CD4-positive, alpha-beta T cell treated with Interleukin-17A for 4 hours (primary cell): ENCODE data around the gene THAP11.
A peak's percentile ranks its signal among the peaks of the same experiment; 100 is the strongest.
"Not testable (repeated sequence)": the region's sequence is repeated elsewhere in the genome, so short reads cannot be mapped to it uniquely, and the experiment has no call there.

ENCODE experiments used
- DNase-seq: peaks from one replicate; pipeline ENCODE4 v3.0.0-alpha.2; 2020; ENCODE audit warnings: mixed read lengths

The THAP11 gene

DNA sequence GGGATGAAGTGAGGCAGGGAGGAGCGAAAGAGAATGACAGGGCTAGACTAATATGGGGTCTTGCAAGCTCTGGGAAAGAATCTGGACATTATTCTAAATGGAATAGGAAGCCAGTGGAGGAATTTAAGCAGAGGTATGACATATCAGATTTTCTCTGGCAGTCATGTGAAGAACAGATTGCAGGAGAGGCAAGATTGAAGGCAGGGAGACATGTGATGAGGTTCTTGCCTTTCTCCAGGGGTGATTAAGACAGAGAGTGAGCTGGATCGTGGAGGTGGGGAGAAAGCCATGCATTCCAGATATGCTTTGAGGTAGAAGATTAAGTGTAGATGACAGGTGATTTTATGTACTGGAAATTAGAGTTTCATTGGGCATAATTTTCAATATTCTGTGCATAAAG lies 4.3 kb upstream of the THAP11 start:
- no peak for DNase-seq

DNA sequence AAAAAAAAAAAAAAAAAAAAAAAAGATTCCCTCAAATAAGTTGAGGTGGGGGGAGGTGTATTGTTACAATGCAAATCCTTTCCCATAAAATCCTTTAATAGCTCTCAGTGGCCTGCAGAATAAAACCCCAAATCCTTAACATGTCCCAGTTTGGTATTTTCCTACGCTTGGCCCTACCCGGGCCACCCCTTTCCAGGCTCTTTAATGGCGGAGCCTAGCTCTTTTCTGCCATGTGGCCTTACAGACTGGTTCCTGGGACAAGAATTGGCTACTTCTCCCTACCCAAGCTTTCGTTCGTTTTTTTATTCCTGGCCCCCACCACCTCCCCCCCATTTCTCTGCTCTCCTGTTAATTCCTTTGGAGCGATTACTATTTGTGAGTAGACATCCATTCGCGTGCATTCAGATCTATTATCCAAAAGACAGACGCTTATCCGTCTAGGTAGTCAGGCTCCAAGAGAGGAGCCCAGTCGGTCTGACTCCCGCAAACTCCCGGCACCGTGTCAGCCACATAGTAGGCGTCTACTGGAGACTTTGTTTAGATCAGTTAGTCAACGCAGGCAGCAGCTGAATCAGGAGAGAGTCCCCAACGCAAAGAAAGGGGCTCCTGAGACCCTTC lies 813 bp upstream of the THAP11 start:
- no peak for DNase-seq

DNA sequence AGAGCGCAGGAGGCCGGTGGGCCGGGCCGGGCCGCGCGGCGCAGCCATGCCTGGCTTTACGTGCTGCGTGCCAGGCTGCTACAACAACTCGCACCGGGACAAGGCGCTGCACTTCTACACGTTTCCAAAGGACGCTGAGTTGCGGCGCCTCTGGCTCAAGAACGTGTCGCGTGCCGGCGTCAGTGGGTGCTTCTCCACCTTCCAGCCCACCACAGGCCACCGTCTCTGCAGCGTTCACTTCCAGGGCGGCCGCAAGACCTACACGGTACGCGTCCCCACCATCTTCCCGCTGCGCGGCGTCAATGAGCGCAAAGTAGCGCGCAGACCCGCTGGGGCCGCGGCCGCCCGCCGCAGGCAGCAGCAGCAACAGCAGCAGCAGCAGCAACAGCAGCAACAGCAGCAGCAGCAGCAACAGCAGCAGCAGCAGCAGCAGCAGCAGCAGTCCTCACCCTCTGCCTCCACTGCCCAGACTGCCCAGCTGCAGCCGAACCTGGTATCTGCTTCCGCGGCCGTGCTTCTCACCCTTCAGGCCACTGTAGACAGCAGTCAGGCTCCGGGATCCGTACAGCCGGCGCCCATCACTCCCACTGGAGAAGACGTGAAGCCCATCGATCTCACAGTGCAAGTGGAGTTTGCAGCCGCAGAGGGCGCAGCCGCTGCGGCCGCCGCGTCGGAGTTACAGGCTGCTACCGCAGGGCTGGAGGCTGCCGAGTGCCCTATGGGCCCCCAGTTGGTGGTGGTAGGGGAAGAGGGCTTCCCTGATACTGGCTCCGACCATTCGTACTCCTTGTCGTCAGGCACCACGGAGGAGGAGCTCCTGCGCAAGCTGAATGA lies 606 bp downstream of the THAP11 start:
- DNase-seq: peak; percentile 72

DNA sequence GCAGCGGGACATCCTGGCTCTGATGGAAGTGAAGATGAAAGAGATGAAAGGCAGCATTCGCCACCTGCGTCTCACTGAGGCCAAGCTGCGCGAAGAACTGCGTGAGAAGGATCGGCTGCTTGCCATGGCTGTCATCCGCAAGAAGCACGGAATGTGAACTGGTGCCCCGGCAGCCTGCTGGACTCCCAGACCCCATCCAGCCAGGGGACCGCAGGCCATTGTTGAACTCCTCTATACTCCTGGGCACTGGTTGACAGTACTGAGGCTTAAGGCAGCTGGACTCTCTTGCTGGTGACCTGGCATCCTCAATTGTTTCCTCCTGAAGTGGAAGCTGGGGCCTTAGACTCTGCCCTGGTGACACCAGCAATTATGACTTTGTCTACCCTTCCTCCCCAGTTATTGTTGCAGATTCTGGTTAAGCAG lies 1.2 kb downstream of the THAP11 start:
- no peak for DNase-seq

DNA sequence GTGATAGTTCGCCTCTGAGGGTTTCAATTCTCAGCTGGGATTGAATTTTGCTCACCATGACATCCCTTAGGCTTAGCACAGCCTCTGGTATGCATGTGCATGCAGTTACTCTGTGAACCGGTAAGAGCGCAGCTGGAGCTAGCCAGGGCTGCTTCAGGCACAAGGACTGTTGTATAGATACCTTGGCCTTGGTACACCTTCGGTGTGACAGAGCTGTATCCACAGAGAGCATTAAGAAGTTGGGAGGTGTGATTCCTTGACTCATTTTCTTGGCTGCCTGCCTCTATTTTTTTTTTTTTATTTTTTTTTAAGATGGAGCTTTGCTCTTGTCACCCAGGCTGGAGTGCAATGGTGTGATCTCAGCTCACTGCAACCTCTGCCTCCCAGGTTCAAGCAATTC lies 2.4 kb downstream of the THAP11 start:
- no peak for DNase-seq

DNA sequence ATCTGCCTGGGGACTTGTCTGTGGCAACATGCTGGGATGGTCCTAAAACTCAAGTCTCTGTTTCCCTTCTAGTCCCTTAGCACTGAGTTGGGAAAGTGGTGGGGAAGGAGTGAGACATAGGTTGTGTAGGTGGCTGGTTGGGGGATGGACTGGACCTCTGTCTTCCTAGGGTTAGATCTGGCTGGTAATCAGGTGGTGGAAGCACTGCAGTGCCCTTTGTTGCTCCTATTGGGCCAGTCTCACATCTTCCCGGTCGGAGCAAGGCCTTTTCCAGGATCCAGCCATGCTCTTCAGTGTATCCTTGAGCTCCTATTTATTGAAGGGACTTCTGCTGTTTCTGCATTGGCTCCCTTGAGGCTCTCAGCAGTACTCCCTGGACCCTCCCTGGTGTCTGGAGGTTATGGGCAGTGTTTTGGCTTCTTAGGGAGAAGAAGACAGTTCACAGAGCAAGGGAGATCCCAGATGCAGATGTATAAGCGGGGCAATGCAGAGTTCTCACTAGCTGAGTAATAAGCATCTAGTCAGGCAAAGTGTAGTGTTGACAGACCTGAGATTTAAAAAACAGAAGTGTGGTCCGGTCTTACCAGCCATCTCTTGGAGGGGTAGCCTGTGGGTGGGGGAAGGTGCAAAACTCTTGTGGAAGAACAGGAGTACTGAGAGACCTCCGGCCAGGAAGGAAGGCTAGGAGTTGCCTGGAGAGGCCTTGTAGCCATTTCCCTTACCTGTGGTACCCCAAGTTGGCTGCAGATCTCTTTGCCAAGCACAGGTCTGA lies 3.4 kb downstream of the THAP11 start:
- DNase-seq: no peak

DNA sequence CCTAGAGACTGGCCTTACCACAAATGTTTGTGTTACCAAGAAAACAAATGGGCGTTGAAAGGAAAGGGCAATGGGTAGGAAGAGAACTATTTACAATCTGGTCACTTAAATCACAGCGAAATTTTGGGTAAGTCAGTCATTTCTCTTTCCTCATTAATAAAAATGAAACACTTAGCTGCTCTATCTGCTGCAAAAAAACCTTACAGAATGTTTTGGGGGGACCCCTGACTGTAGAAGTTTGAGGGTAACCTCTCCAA lies 3.9 kb downstream of the THAP11 start:
- no peak for DNase-seq

DNA sequence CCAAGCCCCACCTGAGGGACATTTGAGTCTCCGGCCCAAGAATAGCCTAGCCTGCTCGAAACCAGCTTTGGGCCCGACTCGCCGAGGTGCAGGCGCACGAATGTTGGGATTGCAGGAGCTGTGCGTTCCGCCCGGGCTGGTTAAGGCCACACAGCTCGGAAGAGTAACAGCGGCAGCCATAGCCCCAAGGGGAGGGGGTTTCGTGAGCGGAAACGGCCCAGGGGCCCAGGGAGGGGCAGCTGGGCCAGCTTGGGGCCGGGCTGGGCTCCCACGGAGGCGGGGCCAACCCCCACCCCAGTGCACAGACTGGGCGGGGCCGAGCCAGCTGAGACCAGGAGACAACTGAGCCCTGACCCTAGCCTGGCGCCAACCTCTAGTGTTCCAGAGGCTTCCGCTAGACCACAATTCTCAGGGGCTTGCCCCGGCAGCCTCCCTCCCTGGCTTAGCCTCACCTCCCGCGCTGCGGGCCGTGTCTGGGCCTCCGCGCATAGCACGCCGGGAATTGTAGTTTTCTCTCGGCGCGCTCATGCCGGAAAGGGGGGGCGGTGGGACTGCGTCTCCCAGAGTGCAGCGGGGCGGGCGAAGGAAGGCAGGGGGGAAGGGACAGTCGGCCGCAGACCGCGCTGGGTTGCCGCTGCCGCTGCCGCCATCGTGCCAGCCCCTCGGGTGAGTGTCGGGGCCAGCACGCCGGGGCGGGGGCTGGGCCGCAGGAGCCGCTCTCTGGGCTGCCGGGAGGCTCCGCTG lies 4.4 kb downstream of the THAP11 start, which contains the start of gene NUTF2:
NUTF2 (plus strand) TSS at position 614 of the 744 bp plus-strand sequence. CDS start 18,198 bp downstream, outside the sequence.
- peak; percentile 96 for DNase-seq

DNA sequence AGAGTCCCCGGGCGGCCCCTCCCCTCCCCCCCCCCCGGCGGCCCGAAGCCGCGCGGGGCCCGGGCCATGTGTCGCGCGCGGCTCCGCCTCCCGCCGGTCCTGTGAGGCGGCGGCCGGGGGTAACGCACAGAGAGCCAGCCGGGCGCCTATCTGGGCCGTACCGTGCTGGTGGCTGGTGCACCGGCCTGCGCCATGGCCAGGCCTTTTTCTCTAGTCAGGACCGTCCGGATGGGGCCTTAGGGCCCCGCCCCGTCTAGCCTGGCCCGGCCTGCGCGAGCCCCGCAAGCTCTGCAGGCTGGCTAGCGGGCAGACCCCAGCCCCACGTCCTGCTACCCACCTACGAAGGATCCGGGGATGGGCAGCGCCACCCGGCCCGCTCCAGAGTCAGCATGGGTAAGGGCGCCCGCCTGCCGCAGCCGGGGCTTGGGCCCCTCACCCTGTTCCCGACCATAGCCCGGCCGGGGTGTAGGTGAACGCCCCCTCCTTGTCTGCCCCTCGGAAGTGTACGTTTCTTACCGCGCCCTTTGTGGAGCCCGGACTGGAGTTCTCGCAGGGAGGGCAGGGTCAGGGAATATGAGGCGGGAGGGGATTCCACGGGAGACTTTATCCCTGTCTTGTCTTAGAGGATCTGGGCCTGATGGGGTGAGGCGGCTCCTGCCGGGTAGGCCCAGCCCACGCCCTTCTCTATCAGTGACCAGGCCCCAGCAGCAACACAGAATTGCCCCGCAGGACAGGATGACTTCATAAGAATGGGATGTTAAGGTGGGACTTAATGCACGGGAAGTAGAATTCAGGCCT lies 5.1 kb downstream of the THAP11 start, which contains the start of gene CENPT:
CENPT (minus strand) TSS at position 630 of the 798 bp plus-strand sequence. CDS start 13,834 bp downstream, outside the sequence.
- no peak for DNase-seq

DNA sequence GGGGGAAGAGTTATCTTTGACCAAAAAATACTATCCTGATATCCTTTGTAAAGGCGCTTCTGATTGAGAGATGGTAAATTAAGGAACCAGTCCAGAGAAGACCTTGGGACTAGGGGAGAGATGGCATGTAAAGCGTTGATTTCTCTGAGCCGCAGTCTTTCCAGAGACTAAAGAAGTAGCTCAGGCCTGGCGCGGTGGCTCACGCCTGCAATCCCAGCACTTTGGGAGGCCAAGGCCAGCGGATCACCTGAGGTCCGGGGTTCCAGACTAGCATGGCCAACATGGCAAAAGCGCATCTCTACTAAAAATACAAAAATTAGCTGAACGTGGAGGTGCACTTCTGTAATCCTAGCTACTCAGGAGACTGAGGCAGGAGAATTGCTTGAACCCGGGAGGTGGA lies 6.0 kb downstream of the THAP11 start:
- DNase-seq: no peak

DNA sequence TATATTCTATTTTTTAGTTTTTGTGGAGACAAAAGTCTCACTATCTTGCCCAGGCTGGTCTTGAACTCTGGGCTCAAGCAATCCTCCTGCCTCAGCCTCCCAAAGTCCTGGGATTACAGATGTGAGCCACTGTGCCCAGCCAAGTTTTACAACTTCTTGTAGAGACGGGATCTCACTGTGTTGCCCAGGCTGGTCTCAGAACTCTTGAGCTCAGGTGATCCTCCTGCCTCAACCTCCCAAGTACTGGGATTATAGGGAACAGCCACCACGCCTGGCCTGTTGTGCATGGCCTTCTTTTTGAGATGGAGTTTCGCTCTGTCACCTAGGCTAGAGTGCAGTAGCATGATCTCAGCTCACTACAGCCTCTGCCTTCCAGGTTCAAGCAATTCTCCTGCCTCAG lies 11.6 kb downstream of the THAP11 start:
- DNase-seq: no peak

DNA sequence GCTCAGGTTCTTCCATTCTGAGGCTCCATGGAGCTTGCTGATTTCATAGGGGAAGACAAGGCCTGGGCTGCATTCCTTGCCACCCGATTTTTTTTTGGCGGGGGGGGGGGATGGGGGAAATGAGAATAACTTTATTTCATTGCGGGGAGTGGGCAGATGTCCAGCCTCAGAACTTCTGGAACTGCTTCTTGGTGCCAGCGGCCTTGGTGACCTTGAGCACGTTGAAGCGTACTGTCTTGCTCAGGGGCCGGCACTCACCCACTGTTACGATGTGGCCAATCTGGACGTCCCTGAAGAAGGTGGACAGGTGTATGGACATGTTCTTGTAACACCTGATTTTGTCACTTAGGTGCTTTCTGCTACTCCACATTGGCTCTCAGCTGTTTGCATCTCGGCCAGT lies 13.7 kb downstream of the THAP11 start:
- DNase-seq: no peak

DNA sequence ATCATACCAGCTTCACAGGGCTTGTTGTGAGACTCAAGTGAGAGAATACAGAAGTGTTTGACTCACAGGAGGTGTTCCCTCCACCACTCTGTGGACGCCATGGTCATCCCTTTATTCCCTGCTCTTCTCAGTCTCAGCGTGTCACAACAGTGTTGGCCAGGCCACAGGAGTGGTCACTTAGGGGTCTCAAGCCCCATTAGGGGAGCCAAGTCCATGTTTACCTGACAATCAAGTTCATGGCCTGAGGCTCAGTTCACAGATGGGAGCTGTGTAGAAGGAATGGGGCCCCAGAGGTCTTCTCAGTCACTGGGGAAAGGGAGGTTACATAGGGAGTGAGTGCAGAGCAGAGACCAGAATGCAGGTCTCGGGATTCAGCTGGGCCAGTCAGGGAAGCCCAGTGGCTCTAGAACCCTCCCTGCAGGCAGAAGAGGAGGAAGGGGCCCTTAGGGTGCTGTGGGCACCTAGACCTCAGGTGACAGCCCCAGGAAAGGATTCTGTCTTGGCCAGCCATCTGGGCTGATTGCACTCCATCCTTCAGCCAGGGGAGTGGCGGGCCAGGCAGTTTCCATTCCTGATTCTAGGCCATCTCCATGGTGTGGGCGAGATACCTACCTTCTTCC lies 14.9 kb downstream of the THAP11 start:
- no peak for DNase-seq

DNA sequence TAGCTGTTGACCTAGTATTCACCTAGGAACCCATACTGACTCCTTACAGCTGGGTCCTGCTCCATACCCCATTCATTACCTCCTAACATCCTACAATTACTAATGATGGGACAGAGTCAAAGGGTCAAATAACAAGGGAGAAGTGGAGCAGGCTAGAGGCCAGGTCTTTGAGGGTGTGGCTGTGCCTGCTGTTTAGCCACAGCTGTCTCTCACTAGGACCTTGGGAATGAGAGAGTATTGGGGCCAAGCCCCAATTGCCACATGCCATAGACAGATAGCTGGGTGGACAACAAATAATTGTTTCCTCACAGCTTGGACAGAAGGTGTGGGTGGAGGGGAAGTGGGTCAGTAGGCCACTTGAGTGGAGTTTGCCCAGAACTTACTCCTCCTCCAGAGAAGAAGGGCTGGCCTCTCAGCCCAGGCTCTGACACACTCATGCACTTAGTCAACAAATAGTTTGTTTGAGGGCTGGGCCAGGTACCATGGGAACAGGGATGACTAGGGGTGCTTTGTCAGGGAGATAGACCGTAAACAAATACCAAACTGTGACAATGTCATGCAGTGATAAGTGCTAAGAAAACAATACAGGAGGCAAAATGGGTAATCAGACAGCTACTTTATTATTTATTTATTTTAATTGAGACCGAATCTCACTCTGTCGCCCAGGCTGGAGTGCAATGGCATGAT lies 15.6 kb downstream of the THAP11 start:
- DNase-seq: peak; percentile 45

DNA sequence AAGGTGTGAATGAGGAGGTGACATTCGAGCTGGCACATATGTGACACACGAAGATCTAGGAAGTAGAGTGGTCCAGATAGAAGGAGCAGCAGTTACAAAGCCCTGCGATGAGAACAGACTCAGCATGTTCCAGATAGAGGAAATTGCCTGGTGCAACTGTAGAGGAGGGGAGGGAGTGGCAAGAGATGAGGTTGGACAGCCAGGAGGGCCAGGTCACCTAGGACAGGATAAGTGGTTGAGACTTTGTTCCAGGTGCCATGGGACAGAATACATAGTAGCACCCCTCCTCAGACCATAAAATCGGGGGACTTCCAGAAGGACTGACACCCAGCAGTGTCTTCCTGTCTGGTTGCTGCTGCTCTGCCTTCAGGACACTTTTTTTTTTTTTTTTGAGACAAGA lies 16.4 kb downstream of the THAP11 start:
- no peak for DNase-seq

DNA sequence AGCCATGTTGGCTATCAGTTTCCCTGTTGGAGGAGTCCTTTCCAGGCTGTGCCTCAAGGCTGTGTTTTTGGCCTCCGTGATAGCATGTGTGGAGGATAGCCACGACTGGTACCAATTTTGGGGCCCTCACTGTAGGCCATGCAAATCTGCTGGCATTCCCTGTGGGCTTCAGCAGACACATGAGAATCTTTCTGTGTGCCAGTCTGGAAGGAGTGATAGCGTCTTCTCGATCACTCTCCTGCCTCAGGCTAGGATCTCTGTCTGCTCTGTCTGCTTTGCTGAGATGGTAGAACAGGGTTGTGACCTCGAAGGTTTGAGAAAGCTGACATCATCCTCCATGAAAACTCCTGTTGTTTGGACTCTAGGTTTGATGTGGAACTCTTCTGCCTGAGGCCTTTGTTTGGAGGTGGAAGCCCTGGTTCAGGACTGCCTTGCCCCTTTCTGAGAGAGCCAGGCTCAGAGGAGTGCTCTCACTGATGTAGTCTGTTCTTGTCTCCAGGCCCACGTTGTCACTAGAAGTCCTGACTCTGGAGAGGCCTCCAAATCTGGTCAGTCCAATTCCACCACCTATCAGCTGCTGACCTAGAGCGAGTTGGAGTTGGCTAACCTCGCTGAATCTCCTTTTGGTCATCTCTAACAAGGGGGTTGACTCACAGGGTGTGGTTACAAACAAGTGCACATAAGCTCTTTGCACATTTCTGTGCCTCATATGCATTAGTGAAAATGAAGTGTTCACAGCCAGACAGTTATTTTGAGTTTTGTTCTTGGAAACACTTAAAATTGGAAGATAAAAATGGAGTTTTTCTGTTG lies 18.7 kb downstream of the THAP11 start:
- DNase-seq: no peak

DNA sequence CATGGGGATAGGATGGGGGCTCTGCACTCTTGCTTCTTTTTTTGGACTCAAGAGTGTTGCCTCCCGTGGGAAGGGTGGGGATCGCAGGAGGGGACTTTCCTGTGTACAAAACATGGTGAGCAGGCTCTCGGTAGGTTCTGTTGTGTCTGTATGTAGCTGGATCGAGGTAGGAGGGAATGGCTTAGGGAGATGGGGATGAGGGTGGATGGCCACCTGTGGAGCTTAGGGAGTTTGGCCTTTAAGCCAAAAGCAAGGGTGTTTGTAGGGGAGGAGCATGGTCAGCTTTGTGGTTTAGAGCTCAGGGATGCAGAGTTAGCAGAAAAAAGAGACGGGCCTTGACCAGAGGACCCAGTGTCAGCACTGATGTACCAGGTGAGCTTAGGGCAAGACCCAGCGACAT lies 19.8 kb downstream of the THAP11 start:
- DNase-seq: no peak

DNA sequence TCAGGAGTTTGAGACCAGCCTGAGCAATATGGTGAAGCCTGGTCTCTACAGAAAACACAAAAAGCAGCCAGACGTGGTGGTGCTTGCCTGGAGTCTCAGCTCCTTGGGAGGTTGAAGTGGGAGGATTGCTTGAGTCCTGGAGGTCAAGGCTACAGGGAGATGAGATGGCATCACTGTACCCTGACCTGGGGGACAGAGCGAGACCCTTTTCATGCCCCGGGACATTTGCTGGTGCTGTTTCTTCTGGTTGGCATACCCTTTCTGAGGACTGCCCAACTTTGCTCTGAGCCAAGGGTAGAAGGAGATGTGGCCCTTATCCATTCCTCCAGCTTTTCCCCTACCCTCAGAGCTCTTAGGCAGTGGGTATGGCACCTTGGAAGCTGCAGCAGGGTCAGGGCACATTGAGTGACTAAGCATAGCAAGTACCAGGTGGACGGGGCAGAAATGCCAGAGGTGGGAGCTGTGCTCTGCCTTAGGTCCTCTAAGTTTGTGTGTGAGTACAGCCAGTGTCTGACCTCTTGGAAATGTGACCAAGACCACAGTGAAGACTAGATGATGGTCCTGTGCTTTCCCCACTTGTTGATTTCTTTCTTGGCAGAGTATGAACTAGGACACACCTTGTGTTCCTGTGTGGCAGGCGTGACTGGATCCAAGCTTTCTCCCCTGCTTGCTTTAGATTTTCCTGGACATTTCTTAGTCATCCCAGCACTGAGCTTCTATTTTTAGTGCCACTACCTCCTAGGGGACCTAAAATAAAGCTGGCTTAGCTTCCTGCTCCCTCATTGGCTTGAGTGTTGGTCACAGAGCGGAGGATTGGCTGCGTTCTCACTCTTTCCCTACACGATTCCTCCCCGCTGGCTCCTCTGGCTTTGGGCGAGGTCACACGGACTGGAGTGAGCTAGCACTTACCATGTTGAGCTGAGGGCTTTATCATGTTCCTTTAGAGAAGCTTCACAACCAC lies 20.8 kb downstream of the THAP11 start:
- no peak for DNase-seq

DNA sequence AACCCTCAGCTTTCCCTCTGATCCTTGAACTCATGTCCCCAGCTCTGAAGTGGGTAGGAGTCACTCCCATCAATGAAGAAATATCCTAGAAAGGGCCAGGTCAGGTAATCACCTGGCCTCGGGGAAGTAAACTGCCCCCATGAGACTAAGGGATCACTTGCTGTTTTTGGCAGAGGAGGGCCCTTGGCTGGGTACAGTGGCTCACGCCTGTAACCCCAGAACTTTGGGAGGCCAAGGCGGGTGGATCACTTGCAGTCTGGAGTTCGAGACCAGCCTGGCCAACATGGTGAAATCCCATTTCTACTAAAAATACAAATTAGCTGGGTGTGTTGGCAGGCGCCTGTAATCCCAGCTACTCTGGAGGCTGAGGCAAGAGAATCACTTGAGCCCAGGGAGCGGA lies 21.9 kb downstream of the THAP11 start:
- not testable (repeated sequence) for DNase-seq
